Keratinocyte (primary cell): Measurements from ENCODE around the gene SLC16A13.

ENCODE experiments used
- EZH2 ChIP-seq: IDR thresholded peaks from one replicate; pipeline ENCODE4 v1.6.1; 2012; ENCODE audit warnings: inconsistent platforms, mild to moderate bottlenecking, low read length, moderate library complexity
- TF ChIP-seq, protein P1 (sequence below), 3 experiments: IDR thresholded peaks in 1 of 3; conservative IDR thresholded peaks in 1 of 3; optimal IDR thresholded peaks in 1 of 3; 2 replicates in 2 of 3; 3 replicates in 1 of 3; pipeline versions ENCODE3 to v1.5.1; 2011; ENCODE audit warnings: low read length in 3 of 3, mild to moderate bottlenecking in 3 of 3, moderate library complexity in 2 of 3, control low read depth in 1 of 3, inconsistent platforms in 1 of 3; ENCODE audit not compliant: insufficient read depth in 2 of 3; ENCODE audit errors: extremely low read depth in 1 of 3

- TF ChIP-seq EZH2: no peak
- TF ChIP-seq, protein P1, sequence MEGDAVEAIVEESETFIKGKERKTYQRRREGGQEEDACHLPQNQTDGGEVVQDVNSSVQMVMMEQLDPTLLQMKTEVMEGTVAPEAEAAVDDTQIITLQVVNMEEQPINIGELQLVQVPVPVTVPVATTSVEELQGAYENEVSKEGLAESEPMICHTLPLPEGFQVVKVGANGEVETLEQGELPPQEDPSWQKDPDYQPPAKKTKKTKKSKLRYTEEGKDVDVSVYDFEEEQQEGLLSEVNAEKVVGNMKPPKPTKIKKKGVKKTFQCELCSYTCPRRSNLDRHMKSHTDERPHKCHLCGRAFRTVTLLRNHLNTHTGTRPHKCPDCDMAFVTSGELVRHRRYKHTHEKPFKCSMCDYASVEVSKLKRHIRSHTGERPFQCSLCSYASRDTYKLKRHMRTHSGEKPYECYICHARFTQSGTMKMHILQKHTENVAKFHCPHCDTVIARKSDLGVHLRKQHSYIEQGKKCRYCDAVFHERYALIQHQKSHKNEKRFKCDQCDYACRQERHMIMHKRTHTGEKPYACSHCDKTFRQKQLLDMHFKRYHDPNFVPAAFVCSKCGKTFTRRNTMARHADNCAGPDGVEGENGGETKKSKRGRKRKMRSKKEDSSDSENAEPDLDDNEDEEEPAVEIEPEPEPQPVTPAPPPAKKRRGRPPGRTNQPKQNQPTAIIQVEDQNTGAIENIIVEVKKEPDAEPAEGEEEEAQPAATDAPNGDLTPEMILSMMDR (optimal IDR thresholded peaks at IDR 0.05 in 1 of 3, IDR thresholded peaks at IDR 0.05 in 1 of 3, conservative IDR thresholded peaks at IDR 0.05 in 1 of 3; ENCODE audit: extremely low read depth in 1 of 3, insufficient read depth in 2 of 3, low read length in 3 of 3): no peak
Measured at GRCh38 chr17:7016418-7016817, 19.4 kb upstream of the SLC16A13 start.
